ENCODE results near the gene RAMACL. TPM values are rescaled to one million over a fixed set of nuclear protein-coding genes. Genes with fewer than 3 reads are reported as not detected.
"Not testable (repeated sequence)": the region's sequence is repeated elsewhere in the genome, so short reads cannot be mapped to it uniquely, and the experiment has no call there.

RAMACL gene
- total RNA-seq, 1 donor from 2014 or later = 2.3 TPM

DNA sequence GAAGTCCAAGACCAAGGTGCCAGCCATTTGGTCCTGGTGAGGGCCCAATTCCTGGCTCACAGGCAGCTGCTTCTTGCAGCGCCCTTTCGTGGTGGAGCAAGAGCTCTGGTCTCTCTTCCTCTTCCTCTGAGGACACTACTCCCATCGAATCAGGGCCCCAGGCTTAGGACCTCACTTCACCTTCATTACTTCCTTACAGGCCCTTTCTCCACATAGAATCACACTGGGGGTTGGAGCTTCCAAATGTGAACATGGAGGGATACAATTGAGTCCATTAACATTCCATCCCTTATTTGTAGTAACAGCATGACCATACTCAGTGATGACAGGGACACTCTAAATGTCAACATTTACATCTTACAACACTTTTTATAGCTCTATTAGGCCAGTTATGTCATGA is 2.3 kb downstream of the RAMACL start:
- TF ChIP-seq, protein P1, sequence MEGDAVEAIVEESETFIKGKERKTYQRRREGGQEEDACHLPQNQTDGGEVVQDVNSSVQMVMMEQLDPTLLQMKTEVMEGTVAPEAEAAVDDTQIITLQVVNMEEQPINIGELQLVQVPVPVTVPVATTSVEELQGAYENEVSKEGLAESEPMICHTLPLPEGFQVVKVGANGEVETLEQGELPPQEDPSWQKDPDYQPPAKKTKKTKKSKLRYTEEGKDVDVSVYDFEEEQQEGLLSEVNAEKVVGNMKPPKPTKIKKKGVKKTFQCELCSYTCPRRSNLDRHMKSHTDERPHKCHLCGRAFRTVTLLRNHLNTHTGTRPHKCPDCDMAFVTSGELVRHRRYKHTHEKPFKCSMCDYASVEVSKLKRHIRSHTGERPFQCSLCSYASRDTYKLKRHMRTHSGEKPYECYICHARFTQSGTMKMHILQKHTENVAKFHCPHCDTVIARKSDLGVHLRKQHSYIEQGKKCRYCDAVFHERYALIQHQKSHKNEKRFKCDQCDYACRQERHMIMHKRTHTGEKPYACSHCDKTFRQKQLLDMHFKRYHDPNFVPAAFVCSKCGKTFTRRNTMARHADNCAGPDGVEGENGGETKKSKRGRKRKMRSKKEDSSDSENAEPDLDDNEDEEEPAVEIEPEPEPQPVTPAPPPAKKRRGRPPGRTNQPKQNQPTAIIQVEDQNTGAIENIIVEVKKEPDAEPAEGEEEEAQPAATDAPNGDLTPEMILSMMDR (IDR thresholded peaks at IDR 0.05) = no peak
- Mint-ChIP-seq H3K36me3 (ENCODE audit: low read depth) (no peaks in the 10 kb centered on the region), H3K9me3 (no peaks in the 10 kb centered on the region), H3K27me3 (no peaks in the 10 kb centered on the region), H3K4me3 (no peak overlapping the region), H3K27ac (no peak overlapping the region), H3K4me1 (peaks cover 26% of the 10 kb centered on the region)
- ATAC-seq (ENCODE audit: low read depth) (no peak), DNase-seq (no peak)
- intact Hi-C loops (cut with micrococcal nuclease) = no loop called here
- CTCF ChIA-PET = interaction anchor here (1.3 kb wide), 1 partner anchor 406 kb away, joined by 3 read pairs; no protein-coding TSS in a partner anchor
- POLR2A ChIA-PET = interaction anchor here (0.8 kb wide), 1 partner anchor 43 kb away, joined by 3 read pairs; the partner anchor contains the start of gene RPS6KA2

DNA sequence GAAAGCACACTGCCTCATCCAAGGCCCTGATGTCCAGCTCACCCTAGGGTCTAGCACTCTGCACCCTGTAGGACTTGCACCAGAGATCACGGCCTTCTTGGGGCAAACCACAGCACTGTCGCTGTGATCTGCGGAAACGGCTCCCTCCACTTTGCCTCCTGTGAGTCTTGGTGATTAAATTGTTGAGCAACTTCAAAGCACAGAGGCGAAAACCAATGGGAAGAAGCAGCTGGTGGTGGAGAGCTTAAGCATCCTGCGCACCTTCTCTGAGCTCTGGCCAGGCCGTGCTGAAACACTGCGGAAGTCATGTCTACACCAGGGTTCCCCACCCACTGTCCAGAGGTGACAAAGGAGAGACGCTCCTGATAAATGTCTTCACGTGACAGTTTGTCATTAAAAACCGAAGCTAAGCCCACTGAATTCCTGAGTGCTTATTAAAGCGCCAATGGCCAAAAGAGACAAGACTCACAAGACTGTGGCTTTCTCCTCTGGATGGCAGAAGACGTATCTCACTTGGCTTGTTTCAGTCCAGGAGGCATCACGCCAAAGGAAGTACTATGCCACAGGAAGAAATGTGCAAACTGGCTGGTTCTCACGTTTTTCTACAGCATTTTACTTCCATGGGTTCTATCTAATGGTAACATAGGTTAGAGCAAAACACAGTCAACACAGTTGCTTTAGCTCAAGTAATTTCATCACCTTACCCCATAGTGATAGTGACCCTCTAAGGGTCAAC is 3.1 kb downstream of the RAMACL start:
- TF ChIP-seq, protein P1 (IDR thresholded peaks at IDR 0.05) = no peak
- ChIA-PET POLR2A (interaction anchor here (0.8 kb wide), 1 partner anchor 44 kb away, joined by 3 read pairs; the partner anchor contains the start of gene RPS6KA2), CTCF (interaction anchor here (1.3 kb wide), 1 partner anchor 407 kb away, joined by 3 read pairs; no protein-coding TSS in a partner anchor)

GRCh38 chr6:166582258-166582657 is 4.2 kb downstream of the RAMACL start:
- ChIA-PET POLR2A (no interaction called here), CTCF (interaction anchor here (1.1 kb wide), 1 partner anchor 366 kb away, joined by 4 read pairs; no protein-coding TSS in a partner anchor)
- intact Hi-C loops (cut with micrococcal nuclease) = no loop called here
- Mint-ChIP-seq H3K9me3 (no peaks in the 10 kb centered on the region), H3K27me3 (no peaks in the 10 kb centered on the region), H3K36me3 (ENCODE audit: low read depth) (peaks cover 2% of the 10 kb centered on the region), H3K27ac (no peak overlapping the region), H3K4me3 (no peak overlapping the region), H3K4me1 (peaks cover 9% of the 10 kb centered on the region)
- no peak for ATAC-seq (ENCODE audit: low read depth)
- TF ChIP-seq, protein P1 (IDR thresholded peaks at IDR 0.05) = no peak
- DNase-seq = no peak

More for the DNA sequence above, 3.1 kb downstream of the RAMACL start:
- no peak for DNase-seq
- H3K4me1 Mint-ChIP-seq = peaks cover 19% of the 10 kb centered on the region
- intact Hi-C loops (cut with micrococcal nuclease) = no loop called here
- ATAC-seq (ENCODE audit: low read depth) = no peak
- no peaks in the 10 kb centered on the region for H3K36me3 Mint-ChIP-seq (ENCODE audit: low read depth)
- H3K9me3 Mint-ChIP-seq = no peaks in the 10 kb centered on the region
- H3K27ac Mint-ChIP-seq = no peak overlapping the region
- H3K27me3 Mint-ChIP-seq = no peaks in the 10 kb centered on the region
- no peak overlapping the region for H3K4me3 Mint-ChIP-seq

DNA sequence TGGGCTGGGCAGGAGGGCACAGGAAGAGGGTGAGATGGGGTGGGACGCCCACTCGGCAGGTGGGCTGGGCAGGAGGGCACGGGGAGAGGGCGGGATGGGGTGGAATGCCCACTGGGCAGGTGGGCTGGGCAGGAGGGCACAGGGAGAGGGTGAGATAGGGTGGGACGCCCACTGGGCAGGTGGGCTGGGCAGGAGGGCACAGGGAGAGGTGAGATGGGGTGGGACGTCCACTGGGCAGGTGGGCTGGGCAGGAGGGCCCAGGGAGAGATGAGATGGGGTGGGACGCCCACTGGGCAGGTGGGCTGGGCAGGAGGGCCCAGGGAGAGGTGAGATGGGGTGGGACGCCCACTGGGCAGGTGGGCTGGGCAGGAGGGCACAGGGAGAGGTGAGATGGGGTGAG is 4.7 kb downstream of the RAMACL start:
- intact Hi-C loops (cut with micrococcal nuclease); H3K36me3 Mint-ChIP-seq (ENCODE audit: low read depth); H3K27me3 Mint-ChIP-seq; H3K4me1 Mint-ChIP-seq; POLR2A ChIA-PET; ATAC-seq (ENCODE audit: low read depth); H3K27ac Mint-ChIP-seq; H3K9me3 Mint-ChIP-seq; DNase-seq; H3K4me3 Mint-ChIP-seq: not testable (repeated sequence)
- CTCF ChIA-PET = interaction anchor here (1.1 kb wide), 1 partner anchor 366 kb away, joined by 4 read pairs; no protein-coding TSS in a partner anchor

- ATAC-seq (ENCODE audit: low read depth) (no peak), DNase-seq (no peak)
- Mint-ChIP-seq H3K36me3 (ENCODE audit: low read depth) (peaks cover 2% of the 10 kb centered on the region), H3K27ac (no peak overlapping the region), H3K4me1 (no peaks in the 10 kb centered on the region), H3K9me3 (peaks cover 3% of the 10 kb centered on the region), H3K27me3 (no peaks in the 10 kb centered on the region), H3K4me3 (no peak overlapping the region)
- CTCF ChIA-PET = no interaction called here
- intact Hi-C loops (cut with micrococcal nuclease) = no loop called here
- TF ChIP-seq, protein P1 (IDR thresholded peaks at IDR 0.05) = no peak
- POLR2A ChIA-PET = no interaction called here
Observed at GRCh38 chr6:166581091-166581511, 5.4 kb downstream of the RAMACL start.
